Immature natural killer cell (primary cell): ENCODE results near the gene SLC7A1. TPM values are rescaled to one million over a fixed set of nuclear protein-coding genes. Genes with fewer than 3 reads are reported as not detected.

ENCODE experiments used
- DNase-seq, 3 donors: peaks; one replicate each; pipeline ENCODE4 v3.0.0; 2022; ENCODE audit warnings: mixed read lengths in 1 of 3
- H3K27ac Mint-ChIP-seq, 6 donors: one replicate each; pipeline ENCODE4 v1.8.0; 2020; ENCODE audit warnings: mixed read lengths in 6 of 6, mild to moderate bottlenecking in 5 of 6, inconsistent platforms in 4 of 6, moderate library complexity in 3 of 6
- H3K27me3 Mint-ChIP-seq, 3 donors: one replicate each; pipeline ENCODE4 v1.8.0; 2020 to 2021; ENCODE audit warnings: low read depth in 3 of 3, mild to moderate bottlenecking in 3 of 3, mixed read lengths in 3 of 3, moderate library complexity in 3 of 3, inconsistent platforms in 1 of 3
- H3K36me3 Mint-ChIP-seq, 3 donors: one replicate each; pipeline ENCODE4 v1.8.0; 2020; ENCODE audit warnings: mixed read lengths in 3 of 3, inconsistent platforms in 2 of 3, mild to moderate bottlenecking in 2 of 3
- H3K4me1 Mint-ChIP-seq, 2 donors: one replicate each; pipeline ENCODE4 v1.8.0; 2020; ENCODE audit warnings: inconsistent platforms in 2 of 2, mild to moderate bottlenecking in 2 of 2, mixed read lengths in 2 of 2, moderate library complexity in 1 of 2
- H3K4me3 Mint-ChIP-seq, 5 donors: one replicate each; pipeline ENCODE4 v1.8.0; 2020; ENCODE audit warnings: mild to moderate bottlenecking in 5 of 5, mixed read lengths in 5 of 5, inconsistent platforms in 3 of 5, moderate library complexity in 3 of 5
- H3K9me3 Mint-ChIP-seq, 6 donors: one replicate each; pipeline ENCODE4 v1.8.0; 2020; ENCODE audit warnings: mild to moderate bottlenecking in 6 of 6, mixed read lengths in 6 of 6, inconsistent platforms in 4 of 6, moderate library complexity in 3 of 6
- polyA plus RNA-seq, 3 donors: library from polyadenylated mRNA; unstranded; fragments of 300-500 nt; fragmentation: Illumina TruSeq; gene quantifications; one replicate each; pipeline ENCODE4 v1.2.3, GENCODE V29; 2021

Gene SLC7A1
- polyA plus RNA-seq, 3 donors from 2014 or later, result 1.2 to 2.0 (median 1.9) TPM

DNA sequence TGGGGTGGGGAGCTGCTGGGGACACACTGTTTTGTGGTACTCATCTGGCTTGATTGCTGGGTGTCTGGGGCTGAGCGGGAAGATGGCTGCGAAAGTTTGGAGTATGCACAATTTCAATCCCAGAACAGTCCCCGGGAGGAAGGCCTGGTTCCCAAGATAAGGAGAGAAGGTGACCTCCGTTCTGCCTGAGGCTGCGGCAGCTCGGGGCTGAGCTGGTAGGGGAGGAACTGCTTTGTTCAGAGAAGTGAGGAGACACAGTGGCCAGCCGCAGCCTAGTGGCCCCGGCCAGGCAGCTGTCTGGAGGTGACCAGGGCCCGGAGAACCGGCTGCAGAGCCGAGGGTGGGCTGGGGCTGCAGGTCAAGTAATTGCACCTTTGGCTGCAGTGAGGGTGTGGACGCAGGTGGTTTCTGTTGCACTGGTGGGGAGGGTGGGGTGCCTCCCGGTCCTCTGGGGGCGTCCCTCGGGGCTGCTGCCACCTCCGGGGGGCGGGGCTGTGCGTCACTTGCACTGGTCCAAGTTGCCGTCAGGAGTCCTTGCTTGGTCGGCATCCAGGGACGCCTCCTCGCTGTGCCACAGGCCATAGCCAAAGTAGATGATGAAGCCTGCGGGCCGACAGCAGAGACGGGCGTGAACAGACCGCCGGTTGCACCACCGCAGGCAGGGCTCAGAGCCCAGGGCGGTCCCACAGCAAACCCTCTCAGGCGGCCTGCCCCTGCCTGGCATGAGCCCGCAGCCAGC is 81.3 kb downstream of the SLC7A1 start:
- Mint-ChIP-seq H3K4me3 (no peak overlapping the region), H3K27me3 (peaks cover 0 to under 1% (median 0%) of the 10 kb centered on the region in 3 donors), H3K36me3 (peaks cover 0 to 15% (median 11%) of the 10 kb centered on the region in 3 donors), H3K9me3 (no peaks in the 10 kb centered on the region), H3K27ac (no peak overlapping the region), H3K4me1 (peaks cover 3% of the 10 kb centered on the region in 2 donors)
- no peak for DNase-seq

DNA sequence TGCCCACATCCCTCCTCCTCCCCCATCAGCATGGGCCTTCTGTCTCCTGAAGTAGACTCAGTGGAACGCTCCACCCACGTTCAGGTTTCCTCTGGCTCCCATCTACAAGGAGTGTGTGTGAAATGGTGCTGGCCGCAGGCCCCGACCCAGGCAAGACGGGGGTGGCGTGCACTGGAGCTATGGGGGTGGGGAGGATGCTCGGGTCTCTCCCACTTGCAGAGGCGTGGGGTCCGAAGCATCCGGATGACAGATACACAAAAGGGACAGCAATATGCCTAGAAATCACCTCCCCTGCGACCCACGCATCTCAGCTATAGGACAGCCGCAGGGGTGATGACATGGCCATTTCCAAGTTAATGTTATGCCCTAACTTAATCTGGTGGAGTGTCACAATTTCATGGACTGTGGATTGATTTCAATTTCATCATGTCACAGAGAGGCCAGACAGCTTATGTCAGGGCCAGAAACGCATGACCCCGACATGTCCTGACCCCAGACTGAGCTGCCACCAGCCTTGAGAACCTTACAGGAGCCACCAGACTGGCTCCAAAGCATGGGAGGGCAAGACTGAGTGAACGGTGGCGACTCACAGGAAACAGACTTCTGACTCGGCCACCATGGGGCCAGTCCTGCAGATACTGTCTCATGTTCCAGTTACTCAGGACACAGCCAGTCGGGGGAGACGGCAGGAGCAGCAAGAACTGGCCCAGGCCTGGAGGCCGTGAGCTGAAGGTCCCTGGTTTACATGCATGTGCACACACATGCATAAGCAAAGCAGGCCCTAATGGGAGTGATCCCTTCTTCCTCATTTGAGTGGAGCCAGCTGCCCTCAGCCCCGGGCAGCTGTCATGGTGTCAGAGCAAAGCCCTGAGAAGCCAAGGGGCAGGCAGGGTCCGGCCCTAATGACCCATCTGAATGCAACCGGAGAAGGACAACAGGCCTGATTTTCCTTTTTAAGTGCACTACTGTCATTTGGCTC is 82.2 kb downstream of the SLC7A1 start:
- Mint-ChIP-seq H3K27me3 (peaks cover 0 to 4% (median 0%) of the 10 kb centered on the region in 3 donors), H3K4me3 (no peak overlapping the region), H3K36me3 (peaks cover 0 to 15% (median 11%) of the 10 kb centered on the region in 3 donors), H3K4me1 (peaks cover 5 to 9% of the 10 kb centered on the region in 2 donors), H3K9me3 (no peaks in the 10 kb centered on the region), H3K27ac (no peak overlapping the region)
- no peak for DNase-seq

DNA sequence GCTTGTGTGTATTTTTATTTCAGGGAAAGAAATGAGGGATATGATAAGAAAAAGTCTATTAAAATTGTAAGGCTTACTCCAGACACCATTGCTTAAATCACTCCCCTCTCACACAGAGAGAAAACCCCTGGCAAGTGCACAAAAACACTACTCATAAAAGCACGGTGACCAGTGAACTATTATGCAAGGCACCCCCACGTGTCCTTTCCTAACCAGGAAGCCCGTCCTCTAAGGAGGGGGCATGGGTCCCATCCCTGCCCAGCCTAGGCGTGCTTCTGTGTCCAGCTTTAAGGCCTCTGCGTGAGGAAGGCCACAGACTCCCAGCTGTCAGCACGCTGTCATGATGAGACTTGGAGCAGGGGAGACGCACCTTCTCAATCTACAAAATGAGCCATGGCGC is 83.5 kb downstream of the SLC7A1 start:
- Mint-ChIP-seq H3K4me3 (no peak overlapping the region), H3K27ac (no peak overlapping the region), H3K9me3 (no peaks in the 10 kb centered on the region), H3K27me3 (peaks cover 0 to 4% (median 0%) of the 10 kb centered on the region in 3 donors), H3K4me1 (peaks cover 5 to 9% of the 10 kb centered on the region in 2 donors), H3K36me3 (peaks cover 0 to 10% (median 4%) of the 10 kb centered on the region in 3 donors)
- no peak for DNase-seq

DNA sequence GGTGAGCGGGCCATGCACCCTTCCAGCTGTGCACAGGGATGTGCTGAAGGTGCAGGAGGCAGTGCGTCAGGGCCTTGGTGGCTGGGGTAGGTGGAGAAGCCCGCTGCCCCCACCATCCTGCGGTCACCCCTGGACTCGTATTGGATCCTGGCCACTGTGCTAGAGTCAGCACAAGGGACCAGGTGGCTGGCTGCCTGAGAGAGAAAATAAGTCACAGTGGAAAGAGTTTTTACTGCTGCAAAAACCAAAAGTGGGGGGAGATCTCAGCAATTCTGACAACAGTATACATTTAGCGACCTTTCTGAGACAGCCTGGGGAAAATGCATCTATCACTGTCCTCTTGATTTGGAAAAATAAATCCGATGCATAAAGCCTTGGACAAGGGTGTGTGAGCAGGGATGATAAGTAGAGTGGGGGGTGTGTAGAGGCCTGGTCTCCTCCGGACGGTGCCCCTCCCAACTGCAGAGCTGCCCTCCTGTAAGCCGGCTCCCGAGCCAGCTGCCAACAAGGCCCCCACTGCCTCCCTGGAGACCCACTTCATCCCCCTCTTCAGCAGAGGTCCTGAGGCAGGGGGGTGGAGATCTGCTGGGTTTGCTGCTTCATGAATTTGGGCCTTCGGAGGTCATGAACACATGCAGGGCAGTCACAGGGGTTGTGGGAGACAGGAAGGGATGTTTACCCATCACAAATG is 84.2 kb downstream of the SLC7A1 start:
- Mint-ChIP-seq H3K4me3 (no peak overlapping the region), H3K36me3 (peaks cover 0 to 7% (median 1%) of the 10 kb centered on the region in 3 donors), H3K9me3 (no peaks in the 10 kb centered on the region), H3K27ac (peak overlapping the region in 1 of 6 donors; percentile 57), H3K4me1 (peaks cover 5 to 9% of the 10 kb centered on the region in 2 donors), H3K27me3 (peaks cover 0 to 4% (median 0%) of the 10 kb centered on the region in 3 donors)
- no peak for DNase-seq

DNA sequence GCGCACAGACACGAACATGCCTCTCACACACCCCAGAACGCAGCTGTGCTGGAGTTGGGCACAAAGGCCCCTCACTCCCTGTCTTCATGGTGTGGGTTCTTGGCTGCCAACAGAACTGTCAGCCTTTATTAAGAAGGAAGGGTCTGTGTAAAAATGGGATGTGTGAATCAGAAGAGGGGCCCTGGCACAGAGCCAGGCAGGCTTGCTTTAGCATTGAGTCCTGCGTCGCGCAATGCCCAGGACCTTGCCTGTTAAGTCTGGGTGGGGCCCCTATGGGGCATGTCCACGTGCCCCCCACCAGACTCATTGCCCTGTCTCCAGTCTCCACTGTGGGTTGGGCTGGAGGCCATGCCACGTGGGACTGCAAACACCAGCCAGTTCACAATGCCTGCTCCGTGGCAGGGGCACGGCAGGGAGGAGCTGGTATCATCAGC is 84.8 kb downstream of the SLC7A1 start:
- peaks cover 5 to 9% of the 10 kb centered on the region in 2 donors for H3K4me1 Mint-ChIP-seq
- H3K27ac Mint-ChIP-seq, result peak overlapping the region in 1 of 6 donors; percentile 19
- no peak overlapping the region for H3K4me3 Mint-ChIP-seq
- H3K9me3 Mint-ChIP-seq, result no peaks in the 10 kb centered on the region
- H3K36me3 Mint-ChIP-seq, result peaks cover 0 to 1% (median 0%) of the 10 kb centered on the region in 3 donors
- DNase-seq, result no peak
- H3K27me3 Mint-ChIP-seq, result peaks cover 0 to 4% (median 0%) of the 10 kb centered on the region in 3 donors

DNA sequence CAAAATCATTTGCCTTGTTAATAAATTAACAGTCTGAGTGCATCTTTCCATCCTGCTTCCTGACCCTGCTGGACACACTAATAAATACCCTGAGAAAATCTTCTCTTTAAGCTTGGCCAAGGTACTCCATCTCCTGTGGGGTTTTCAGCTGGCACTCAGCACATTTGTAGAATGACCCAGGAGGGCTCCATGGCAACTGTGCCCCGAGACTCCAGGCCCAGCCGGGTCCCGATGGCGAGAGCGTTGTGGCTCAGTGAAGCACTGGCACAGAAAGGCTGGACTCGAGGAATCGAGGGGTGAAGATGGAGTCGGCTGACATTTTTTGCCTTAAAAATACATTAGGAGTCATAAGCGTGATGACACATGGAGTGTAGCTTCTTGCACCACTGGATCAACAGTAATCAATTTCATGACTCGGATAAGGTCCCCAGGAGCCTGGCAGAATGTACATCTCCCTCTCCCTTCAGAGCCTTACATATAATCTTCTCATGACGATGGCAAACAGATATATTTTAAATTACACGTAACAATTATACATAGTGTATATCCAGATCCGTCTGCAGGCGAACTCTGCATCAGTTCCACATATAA is 85.4 kb downstream of the SLC7A1 start:
- DNase-seq, result no peak
- peaks cover 0 to 6% (median 0%) of the 10 kb centered on the region in 3 donors for H3K27me3 Mint-ChIP-seq
- H3K4me3 Mint-ChIP-seq, result no peak overlapping the region
- H3K27ac Mint-ChIP-seq, result peak overlapping the region in 3 of 6 donors; percentile 25 to 53 (median 26)
- H3K9me3 Mint-ChIP-seq, result no peaks in the 10 kb centered on the region
- H3K36me3 Mint-ChIP-seq, result no peaks in the 10 kb centered on the region
- peaks cover 5 to 9% of the 10 kb centered on the region in 2 donors for H3K4me1 Mint-ChIP-seq

DNA sequence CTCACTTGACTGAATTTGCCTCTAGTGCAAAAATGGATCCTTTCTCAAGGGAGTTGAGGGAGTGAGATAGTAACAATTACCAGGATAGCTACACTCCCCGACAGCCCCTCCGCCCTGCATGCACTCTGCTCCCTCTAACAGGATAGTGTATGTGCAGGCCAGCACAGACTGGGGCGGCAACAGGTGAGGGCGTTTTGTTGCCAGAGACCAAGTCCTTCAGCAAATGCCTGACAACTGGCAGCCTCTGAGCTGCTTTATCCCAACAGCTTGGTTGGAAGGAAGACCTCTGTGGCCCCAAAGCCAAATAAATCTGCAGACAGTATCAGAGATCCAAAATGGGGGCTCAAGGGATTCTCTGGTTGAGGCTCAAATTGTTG is 86.6 kb downstream of the SLC7A1 start:
- H3K27ac Mint-ChIP-seq, result peak overlapping the region in 1 of 6 donors; percentile 26
- peaks cover 0 to 6% (median 0%) of the 10 kb centered on the region in 3 donors for H3K27me3 Mint-ChIP-seq

DNA sequence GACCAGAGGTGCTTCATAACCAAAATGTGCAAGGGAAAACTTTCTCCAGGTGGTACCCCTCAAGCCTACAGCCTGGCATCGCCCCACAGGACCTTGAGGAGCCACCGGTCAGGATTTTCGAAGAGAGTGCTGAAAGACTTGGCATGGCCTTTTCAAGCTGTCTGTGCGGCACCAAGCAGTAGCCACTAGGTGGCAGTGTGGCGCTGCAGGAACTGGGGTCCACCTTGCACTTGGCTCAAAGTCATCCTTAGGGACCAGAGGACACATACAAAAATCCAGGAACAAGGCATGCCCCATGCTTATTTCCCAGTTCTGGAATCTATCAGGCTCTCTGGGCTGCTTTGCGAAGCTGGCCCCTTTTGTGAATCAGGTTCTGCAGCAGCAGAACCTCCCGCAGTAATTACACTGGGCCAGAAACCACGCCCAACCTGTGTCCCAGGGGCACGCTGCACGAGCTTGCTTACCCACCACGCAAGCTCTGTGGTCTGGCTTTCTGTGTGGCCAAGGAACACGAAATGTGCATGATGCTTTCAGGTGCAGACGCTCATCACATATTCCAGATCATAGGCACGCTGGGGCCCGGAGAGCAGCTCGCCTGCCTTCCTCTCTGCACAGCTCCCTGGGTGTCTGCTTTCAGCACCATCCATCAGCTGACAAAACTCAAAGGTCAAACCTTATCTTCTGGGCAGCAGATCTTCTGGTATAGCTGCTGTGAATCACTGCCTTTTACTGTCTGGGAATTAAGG is 87.2 kb downstream of the SLC7A1 start:
- no peaks in the 10 kb centered on the region for H3K9me3 Mint-ChIP-seq

More for the DNA sequence above, 86.6 kb downstream of the SLC7A1 start:
- H3K9me3 Mint-ChIP-seq, result no peaks in the 10 kb centered on the region
- no peak overlapping the region for H3K4me3 Mint-ChIP-seq
- no peaks in the 10 kb centered on the region for H3K36me3 Mint-ChIP-seq
- no peak for DNase-seq
- H3K4me1 Mint-ChIP-seq, result peaks cover 5 to 9% of the 10 kb centered on the region in 2 donors

DNA sequence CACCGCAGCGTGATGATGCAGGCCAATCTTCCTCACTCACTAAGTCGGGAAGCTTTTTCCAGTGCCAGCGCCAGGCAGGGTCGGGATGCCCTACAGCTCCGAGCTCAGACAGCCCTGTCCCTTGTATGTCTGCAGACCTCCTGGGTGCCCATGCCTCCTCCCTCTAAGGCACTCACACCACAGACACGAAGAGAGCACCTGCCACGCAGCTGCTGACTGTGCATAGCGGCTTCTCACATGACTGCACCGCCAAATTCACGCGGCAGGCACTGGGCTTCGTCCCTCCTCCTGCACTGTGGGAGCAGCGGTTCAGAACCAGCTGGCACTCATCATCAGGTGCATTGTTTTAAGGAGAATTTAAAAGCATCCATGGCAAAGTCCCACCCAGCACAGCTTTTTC is 88.1 kb downstream of the SLC7A1 start:
- Mint-ChIP-seq H3K4me3 (no peak overlapping the region), H3K27me3 (peaks cover 0 to 6% (median 0%) of the 10 kb centered on the region in 3 donors), H3K36me3 (no peaks in the 10 kb centered on the region), H3K4me1 (peaks cover 5 to 11% of the 10 kb centered on the region in 2 donors), H3K27ac (no peak overlapping the region), H3K9me3 (no peaks in the 10 kb centered on the region)
- DNase-seq, result no peak

More for the DNA sequence above, 87.2 kb downstream of the SLC7A1 start:
- H3K27ac Mint-ChIP-seq, result peak overlapping the region in 1 of 6 donors; percentile 50
- no peak overlapping the region for H3K4me3 Mint-ChIP-seq
- peaks cover 0 to 6% (median 0%) of the 10 kb centered on the region in 3 donors for H3K27me3 Mint-ChIP-seq
- H3K36me3 Mint-ChIP-seq, result no peaks in the 10 kb centered on the region
- peak; percentile 55 to 66 (median 58) for DNase-seq
- H3K4me1 Mint-ChIP-seq, result peaks cover 5 to 9% of the 10 kb centered on the region in 2 donors

DNA sequence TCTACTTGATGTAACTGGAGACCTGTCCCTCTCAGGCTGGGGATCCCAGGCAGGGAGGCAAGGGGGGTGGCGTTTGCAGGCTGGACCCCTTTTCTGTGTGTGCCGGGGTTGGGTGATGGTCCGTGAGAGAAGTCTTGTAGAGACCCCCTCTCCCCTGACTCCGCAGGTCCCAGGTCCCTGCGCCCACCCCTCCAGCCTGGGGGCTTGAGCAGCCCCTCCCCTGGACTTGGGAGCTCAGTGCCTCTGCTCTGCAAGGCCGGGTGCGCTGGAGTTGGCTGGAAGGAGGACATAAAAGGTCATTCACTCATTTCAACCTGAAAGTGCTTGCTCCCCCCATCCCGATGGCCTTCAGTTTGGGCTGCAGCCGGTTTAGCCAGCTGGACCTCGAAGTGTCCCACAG is 89.5 kb downstream of the SLC7A1 start:
- H3K27ac Mint-ChIP-seq, result no peak overlapping the region

DNA sequence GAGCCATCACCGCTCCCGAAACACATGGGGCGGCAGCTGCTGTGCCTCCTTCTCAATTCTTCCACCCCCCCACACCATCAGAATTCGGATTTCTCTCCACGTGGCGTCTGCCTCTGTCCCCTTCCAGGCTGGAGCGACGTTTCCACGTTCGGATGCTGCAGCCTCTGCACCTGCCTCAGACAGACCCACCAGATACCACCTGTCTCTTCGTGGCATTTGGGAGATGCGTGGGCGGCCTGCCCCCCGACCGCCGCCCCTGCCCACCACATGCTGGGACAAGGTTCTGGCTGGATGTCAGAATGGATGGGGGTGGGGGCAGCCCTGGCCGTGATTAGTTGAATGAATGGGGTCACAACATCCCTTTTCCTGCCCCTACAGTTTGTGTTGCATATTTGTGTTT is 90.0 kb downstream of the SLC7A1 start:
- Mint-ChIP-seq H3K4me3 (no peak overlapping the region), H3K27me3 (peaks cover 0 to 6% (median 3%) of the 10 kb centered on the region in 3 donors), H3K36me3 (no peaks in the 10 kb centered on the region), H3K4me1 (peaks cover 5 to 11% of the 10 kb centered on the region in 2 donors), H3K27ac (no peak overlapping the region), H3K9me3 (no peaks in the 10 kb centered on the region)
- DNase-seq, result no peak

More for the DNA sequence above, 89.5 kb downstream of the SLC7A1 start:
- DNase-seq, result no peak
- H3K27me3 Mint-ChIP-seq, result peaks cover 0 to 6% (median 3%) of the 10 kb centered on the region in 3 donors
- no peaks in the 10 kb centered on the region for H3K9me3 Mint-ChIP-seq
- no peak overlapping the region for H3K4me3 Mint-ChIP-seq
- no peaks in the 10 kb centered on the region for H3K36me3 Mint-ChIP-seq
- H3K4me1 Mint-ChIP-seq, result peaks cover 5 to 11% of the 10 kb centered on the region in 2 donors

DNA sequence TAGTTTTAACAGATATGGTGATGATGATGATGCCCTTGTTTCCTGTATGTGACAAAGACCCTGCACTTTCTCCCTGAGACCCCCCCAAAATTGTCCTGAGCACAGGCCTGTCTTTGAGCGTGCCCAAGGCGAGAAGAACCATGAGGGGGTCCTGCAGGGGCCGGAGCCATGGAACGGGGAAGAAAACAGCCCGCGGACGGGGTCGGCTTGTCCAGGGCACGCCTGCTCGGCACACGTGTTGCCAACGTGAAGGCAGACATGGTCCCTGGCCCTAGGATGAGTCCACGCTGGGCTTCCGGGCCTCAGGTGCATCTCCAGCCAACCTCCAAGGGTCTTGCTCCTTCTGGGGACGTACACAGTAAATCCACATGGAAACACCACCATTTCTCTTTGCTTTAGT is 90.8 kb downstream of the SLC7A1 start:
- H3K9me3 Mint-ChIP-seq, result no peaks in the 10 kb centered on the region
- H3K4me1 Mint-ChIP-seq, result peaks cover 5 to 11% of the 10 kb centered on the region in 2 donors
- H3K4me3 Mint-ChIP-seq, result no peak overlapping the region
- DNase-seq, result no peak
- H3K36me3 Mint-ChIP-seq, result no peaks in the 10 kb centered on the region
- peaks cover 0 to 6% (median 3%) of the 10 kb centered on the region in 3 donors for H3K27me3 Mint-ChIP-seq
- H3K27ac Mint-ChIP-seq, result no peak overlapping the region
